GM21367 (cell line): Measurements from ENCODE around the gene FGFBP1.

Source experiments
- ATAC-seq: cut with Tn5 transposase; IDR thresholded peaks from one replicate; pipeline ENCODE4 v1.9.1; 2021; ENCODE audit not compliant: unreplicated experiment

FGFBP1 gene

DNA sequence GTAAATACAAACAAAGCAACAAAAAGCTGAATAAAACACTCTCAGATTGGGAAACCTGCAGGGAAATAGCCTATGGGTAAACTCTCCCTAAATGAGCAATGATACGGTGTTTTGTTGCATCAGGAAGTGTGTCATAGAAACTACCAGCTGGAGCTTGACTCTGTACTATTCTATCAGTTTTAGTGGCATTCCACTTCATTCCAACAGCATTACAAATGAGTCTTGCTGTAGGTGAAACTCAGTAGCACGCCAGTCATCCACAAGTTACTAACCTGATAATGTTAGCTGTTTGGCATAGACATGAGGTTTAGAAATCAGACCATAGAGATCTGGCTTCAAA lies 24.9 kb downstream of the FGFBP1 start:
- ATAC-seq, result no peak

DNA sequence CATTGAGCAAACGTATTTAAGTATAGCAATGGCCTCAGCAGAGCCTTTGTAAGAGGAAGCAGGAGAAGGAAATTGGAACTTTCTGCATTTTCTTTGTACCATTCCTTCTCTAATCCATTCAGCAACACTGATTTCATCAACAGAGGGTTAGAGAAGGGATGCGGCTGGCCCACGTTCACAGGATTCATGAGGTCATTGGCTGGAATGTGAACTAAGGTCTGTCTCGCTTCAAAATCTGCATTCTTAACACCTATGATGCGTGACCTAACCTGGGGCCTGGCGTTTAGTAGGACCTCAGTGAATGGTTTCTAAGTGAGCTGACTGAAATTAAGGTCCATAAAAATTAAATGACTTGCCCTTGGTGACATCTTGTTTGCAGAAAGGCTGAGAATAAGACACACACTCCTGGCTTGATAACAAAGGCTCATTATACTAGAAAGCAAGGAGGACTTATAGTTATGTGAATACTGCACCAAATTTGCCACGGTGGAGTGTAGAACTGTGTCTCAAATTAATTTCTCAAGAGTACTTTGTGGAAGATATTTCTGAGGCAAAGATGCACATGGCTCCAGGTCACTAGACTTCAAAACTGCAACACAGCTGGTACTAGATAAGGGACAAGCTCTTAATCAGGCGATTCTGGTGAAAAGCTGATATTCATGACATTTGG lies 25.4 kb downstream of the FGFBP1 start:
- no peak for ATAC-seq

DNA sequence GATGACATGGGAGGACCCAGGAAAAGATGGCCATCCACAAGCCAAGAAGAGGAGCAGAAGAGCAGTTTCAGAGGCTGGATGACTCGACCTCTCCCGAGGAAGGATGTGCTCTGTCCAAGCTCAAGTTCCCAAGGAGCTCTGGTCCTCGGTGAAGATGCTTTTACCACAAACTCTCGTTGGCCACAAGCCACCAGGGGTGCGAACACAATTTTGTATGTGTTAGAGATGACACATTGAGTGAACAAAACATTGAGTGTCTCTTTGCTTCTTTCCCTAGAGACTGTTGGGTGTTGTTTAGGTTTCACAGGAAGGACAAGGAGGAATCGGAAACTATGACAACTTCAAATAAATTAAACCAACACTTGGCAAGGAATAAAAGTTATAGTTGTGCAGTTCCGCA lies 26.3 kb downstream of the FGFBP1 start:
- ATAC-seq, result no peak

DNA sequence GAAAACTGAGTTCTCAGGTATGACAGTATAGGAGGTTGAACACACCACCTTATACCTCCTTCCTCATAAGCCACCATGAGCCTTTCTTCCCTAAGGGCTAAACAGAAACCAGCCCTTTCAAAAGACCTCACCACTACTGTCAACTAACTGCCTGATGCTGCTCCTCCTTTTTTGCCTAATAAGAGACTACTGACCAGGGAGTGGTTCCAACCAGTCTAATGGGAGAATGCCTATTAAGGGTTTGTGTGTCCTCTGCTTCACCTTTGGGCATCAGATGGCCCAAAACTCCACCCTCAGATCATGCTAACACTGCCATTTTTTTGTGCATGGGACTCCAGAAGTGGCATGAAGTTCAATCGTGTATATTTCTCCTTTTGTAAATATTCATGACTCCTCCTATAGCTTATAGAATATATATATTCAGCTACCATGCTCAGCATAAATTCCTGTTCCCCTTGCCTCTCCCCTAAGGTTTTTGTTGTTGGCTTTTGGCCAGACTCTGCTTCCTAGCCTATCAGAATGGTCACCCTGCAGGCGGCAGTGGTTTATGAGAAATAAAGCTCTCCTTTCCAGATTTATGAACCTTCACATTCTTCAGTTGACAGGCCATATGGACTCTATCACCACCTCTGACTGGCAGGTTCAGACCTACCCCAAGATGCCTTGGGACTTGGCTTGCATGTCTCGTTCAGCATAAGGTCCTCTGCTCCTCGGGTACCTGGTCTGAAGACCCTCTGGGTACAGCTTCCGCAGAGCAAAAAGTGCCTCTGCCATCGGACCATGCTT lies 28.2 kb downstream of the FGFBP1 start:
- no peak for ATAC-seq

DNA sequence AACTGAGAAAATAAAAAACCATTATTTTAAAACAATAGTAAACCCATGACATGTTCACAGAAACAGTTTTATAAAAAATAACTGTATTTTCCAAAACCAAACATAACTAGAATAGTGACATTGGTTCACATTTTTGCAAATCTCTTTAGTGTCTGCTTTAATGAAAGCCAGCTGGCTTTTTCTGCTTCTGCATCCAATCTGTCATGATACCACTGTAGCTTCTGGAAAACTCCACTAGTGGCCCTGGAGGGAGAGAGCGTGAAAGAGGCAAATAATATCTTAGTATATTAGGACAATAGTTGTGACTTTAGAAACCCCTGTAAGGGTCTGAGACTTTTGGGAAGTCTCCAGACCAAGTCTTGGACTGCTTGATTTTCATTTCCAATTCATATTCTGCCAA lies 31.1 kb downstream of the FGFBP1 start:
- ATAC-seq, result no peak

DNA sequence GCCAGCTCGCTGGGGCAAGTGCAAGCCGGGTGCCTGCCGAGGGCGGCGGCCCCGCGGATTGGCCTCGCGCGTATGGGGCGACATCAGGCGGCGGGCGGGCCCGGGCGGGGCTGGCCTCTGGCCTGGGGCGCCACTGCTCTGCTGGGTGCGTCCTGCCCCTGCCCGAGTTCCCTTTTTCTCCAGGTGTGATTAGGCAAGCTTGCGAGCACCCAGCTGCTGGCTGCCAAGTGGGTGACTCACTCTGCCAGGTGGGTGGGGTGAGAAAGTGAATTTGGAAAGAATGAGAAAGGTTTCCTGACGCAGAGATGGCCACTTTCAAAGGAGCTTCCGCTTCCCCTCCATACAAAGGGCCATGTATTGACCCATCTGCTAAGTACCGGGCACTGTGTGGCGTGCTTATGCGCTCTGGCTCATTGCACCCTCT lies 32.5 kb downstream of the FGFBP1 start:
- ATAC-seq, result no peak

DNA sequence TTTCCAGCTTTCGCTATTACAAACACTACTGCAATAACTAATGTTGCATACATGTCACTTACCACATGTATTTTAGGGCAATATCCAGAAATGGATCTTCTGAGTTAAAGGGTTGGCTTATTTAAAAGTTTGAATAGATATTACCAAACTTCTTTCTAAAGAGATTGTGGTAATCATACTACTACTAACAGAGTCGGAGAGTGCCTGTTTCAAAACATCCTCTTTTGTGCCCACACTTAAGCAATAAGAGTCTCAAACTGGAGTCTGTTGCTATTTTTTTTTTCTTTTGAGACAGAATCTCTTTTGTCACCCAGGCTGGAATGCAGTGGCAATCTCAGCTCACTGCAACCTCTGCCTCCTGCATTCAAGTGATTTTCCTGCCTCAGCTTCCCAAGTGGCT lies 35.8 kb downstream of the FGFBP1 start:
- ATAC-seq, result no peak

DNA sequence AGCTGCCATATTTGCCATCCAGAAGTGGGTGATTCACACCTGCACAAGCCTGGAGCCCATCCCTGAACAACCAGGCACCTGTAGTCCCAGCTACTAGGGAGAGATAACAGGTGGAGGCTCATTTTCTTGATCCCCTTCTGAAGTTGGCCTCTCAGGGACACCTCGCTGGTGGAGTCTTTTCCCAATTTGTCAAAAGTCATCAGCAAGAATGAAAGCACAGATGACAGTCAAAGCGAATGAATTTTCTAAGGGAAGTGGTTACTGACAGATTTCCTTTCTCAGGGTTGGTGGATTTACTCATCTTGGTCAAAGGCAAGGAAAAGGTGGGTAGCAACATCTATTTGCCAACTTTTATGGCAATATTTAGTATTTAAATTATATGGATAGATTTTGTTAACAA lies 36.5 kb downstream of the FGFBP1 start:
- no peak for ATAC-seq

DNA sequence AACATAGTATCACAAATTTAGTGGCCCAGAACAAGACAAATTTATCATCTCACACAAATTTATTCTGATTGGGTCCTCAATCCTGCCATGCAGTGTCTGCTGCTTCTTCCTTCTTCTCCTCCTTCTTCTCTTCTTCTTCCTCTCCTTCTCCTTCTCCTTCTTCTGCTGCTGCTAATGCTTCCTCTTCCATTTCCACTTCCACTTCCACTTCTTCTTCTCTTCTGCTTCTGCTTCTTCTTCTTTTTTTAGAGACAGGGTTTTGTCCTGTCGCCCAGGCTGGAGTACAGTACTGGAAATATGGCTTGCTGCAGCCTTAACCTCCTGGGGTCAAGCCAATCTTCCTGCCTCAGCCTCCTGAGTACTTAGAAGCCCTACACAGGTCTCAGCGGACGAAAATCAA lies 37.5 kb downstream of the FGFBP1 start:
- no peak for ATAC-seq

DNA sequence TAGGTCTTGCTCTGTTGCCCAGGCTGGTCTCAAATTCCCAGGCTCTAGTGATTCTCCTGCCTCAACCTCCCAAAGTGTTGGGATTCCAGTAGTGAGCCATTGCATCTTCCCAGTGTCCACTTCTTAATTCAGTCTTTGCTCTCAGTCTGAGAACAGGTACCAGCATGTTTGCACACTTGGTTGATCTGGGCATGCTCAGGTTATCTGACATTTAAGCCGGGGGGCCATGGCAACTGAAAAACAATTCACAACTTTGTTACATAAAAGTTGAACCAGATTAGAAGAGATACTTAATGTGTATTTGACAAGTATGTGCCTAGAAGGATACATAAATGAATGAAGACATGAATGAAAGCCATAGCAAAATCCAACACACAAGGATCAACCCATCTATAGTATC lies 39.0 kb downstream of the FGFBP1 start:
- no peak for ATAC-seq

DNA sequence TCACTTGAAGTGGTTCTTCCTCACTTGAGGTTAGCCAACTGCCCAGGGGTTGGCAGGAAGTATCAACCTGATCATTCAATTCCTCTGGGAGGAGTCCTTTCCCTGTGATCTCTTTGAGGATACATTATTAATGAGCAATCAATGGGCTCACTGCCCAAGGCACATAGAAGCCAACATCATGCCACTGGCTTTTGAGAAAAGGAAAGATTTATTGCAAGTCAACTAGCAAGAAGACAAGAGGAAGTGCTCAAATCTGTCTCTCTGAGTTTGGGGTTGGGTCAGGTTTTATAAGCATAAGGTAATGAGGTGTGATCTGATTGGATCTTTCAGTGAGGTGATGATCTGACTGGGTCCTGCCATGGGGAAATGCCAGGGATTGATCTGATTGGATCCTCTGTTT lies 39.6 kb downstream of the FGFBP1 start:
- ATAC-seq, result no peak

DNA sequence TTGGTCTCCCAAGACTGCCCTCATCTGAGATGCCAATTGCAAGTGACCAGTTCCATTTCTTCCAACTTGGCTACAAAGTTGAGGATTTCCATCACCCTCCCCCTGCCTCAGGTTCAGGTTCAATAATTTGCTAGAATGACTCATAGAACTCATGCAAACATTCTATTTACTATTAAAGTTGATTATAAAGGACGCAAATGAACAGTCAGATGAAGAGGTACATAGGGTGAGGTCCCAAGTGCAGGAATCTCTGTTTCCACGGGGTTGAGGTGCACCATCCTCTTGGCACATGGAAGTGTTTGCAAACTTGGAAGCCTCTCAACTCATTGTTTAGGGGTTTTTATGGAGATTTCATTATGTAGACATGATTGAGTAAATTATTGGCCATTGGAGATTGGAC lies 41.0 kb downstream of the FGFBP1 start:
- ATAC-seq, result no peak

DNA sequence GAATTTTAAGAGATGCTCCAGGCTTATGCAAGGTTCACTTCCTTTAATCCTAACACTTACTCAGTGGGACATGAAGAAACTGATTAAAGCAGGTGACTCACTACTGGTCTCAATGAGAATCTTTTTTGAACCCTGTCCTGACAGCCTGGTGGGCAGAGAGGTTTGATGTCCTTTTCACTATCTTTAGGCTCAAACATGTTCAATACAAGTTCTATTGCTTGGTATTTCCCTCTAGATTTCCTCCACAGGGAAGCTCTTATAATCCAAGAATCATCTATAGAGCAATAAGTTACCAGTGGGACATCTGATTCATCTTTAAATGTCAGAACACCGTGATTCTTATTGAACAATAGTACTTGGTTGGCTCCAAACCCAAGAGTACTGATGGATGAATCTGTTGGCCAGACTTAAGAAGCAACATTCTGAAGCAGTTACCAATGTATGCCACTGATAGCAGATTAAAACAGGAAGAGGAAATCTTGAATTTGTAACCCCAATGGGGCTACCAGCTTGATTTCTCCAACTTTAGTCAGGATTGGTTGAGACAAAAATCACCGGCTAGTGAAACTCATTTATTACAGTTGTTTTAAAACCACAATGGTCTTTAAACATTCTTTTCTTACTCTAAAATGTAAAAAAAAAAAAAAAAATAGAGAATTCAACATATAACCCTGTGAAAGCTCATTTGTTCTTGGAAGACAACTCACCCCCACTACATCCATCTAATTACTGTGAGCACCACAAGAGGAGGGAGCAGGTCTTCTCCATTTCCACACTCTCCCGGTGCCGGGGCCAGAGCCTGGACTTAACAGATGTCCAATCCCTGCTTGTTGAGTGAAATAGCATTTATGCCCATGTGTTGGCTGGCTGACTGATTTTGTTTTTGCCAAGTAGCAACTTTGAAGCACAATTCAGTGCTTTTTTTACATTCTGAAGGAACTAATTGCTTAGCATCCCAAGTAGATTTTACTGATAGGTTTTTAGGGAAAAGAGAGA lies 43.3 kb downstream of the FGFBP1 start:
- no peak for ATAC-seq

DNA sequence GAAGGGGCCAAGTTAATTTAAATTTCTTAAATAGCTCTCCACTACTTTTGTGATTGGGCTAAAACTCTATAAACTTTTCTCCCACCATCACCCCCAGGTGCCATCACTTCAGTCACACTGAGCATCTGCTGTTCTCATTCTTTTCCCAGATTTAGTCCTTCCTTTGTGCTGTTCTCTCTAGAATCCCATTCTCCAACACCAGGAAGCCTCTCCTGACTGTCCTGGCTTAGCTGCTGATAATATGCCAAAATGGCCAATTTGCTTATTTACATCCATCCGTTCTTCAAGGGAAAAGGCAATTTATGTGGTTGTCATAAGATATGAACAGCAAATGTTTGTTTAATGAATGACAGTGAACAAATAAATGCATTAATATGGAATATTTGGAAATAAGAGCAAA lies 44.1 kb downstream of the FGFBP1 start:
- ATAC-seq, result no peak

DNA sequence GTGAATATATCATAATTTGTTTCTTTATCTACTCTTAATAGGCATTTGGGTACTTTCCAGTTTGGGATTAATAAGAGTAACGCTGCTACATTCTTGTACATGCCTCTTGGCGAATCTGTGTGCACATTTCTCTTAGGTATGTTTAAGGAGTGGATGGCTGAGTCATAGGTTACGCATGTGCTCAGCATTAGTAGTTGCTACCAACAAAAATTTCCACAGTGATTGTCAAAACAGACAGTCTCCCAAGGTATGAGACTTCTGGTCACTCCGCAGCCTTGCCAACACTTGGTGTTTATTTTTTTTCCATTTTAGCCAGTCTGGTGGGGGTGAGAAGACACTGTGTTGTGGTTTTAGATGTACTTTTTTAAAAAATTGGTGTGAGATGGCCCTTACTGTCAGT lies 44.6 kb downstream of the FGFBP1 start:
- no peak for ATAC-seq

DNA sequence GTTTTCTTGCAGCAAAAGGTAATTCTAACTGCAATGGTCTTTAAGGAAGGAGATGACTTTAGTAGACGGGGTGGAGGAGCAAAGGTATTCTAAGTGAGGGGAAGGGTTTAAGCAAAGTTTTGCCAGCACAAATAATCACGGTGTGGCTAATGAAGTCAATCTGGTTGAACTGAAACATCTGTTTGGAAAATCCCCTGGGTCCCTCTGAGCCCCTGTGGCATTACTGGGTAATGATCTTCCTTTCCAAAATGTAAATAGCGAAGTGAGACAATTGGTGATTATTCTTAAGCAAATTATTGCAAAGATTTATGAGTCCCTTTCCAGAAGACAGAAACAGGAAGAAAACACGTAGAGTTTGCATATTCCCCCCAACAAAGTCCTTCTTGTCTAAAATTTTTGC lies 47.2 kb downstream of the FGFBP1 start:
- no peak for ATAC-seq

DNA sequence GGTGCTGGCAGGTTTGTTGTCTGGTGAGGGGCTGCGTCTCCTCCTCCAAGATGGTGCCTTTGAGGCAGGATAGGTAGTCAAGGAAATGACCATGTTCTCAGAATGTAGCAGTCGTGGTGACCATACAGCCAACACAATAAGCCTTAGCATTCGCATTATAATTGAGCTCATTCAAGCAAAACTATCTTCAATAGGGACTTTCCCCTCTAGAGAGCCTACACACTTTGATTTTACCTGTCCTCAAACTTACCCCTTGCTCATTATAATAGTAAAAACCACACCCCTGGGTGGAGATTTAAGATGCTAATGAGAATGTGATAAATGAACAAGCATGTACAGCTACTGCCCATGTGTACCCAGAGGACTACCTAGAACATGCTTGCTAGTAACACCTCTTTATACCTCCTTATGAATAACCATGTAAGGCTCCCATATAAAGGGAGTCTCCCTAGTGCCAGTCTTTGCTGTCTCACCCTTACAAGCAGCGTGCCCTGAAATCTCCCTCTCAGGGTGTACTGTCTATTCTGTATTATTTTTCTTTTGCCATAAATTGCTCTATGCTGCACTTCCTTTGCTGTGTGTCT lies 48.2 kb downstream of the FGFBP1 start:
- no peak for ATAC-seq

DNA sequence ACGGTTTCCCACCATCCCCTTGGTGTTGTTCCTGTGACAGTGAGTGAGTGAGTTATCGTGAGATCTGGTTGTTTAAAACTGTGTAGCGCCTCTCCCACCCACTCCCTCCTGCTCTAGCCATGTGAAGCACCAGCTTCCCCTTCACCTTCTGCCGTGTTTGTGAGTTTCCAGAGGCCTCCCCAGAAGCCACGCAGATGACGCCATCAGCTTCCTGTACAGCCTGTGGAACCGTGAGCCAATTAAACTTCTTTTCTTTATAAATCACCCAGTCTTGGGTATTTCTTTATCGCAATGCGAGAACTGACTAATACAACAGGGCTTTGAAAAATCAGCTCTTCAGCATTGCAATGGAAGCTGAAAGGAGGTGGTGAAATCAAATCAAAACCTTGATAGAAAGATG lies 50.0 kb downstream of the FGFBP1 start:
- no peak for ATAC-seq
